Breast epithelium (tissue), 4 donors: Measurements from ENCODE around the gene LRRC4C. TPM values are rescaled to one million over a fixed set of nuclear protein-coding genes. Genes with fewer than 3 reads are reported as not detected.

Experiments used
- DNase-seq, 2 donors: peaks; one replicate each; pipeline ENCODE4 v3.0.0-alpha.2; 2019; ENCODE audit warnings: low spot score in 2 of 2
- H3K27ac ChIP-seq, 2 donors: fragments of 200-600 bp; sonication (generic) in 1 of 2; one replicate each; pipeline ENCODE4 v1.5.1; 2016 to 2019; ENCODE audit warnings: mild to moderate bottlenecking in 1 of 2
- H3K27me3 ChIP-seq, 2 donors: fragments of 200-600 bp; sonication (generic) in 1 of 2; one replicate each; pipeline versions ENCODE4 v1.5.1 to v1.6.0; 2017 to 2019; ENCODE audit warnings: control low read depth in 1 of 2, mild to moderate bottlenecking in 1 of 2
- H3K36me3 ChIP-seq: fragments of 200-600 bp; one replicate; pipeline ENCODE4 v1.5.1; 2019
- H3K4me1 ChIP-seq, 2 donors: fragments of 200-600 bp; sonication (generic); one replicate each; pipeline ENCODE4 v1.5.1; 2016 to 2019; ENCODE audit warnings: control low read depth in 1 of 2
- H3K4me3 ChIP-seq, 3 donors: fragments of 200-600 bp; sonication (generic); 1 replicate in 2 of 3; 2 replicates in 1 of 3; pipeline ENCODE4 v1.5.1; 2016 to 2019; ENCODE audit warnings: mild to moderate bottlenecking in 3 of 3, moderate library complexity in 2 of 3
- H3K9me3 ChIP-seq, 2 donors: fragments of 200-600 bp; sonication (generic) in 1 of 2; one replicate each; pipeline ENCODE4 v1.5.1; 2016 to 2019; ENCODE audit warnings: control low read depth in 1 of 2
- POLR2A ChIP-seq: fragments of 450-650 bp; IDR thresholded peaks from one replicate; pipeline ENCODE4 v1.6.1; 2016; ENCODE audit warnings: antibody characterized with exemption, mild to moderate bottlenecking, moderate library complexity
- POLR2AphosphoS5 ChIP-seq, 3 donors: sonication (generic); formaldehyde crosslinking; IDR thresholded peaks; one replicate each; pipeline ENCODE4 v1.6.1; 2017; ENCODE audit warnings: antibody characterized with exemption in 3 of 3
- intact Hi-C: fragments of 100-400 bp; cut with DNase I; formaldehyde crosslinking; loops from one replicate; pipeline ENCODE4 v1.15.1; 2023; ENCODE audit warnings: low total_unique reads
- total RNA-seq, 3 donors: library from RNA; depleted of rRNA; stranded (reverse); fragments of >200 nt; gene quantifications; one replicate each; pipeline ENCODE4 v1.1.0, GENCODE V29; 2016
- TF ChIP-seq, protein P1 (sequence below), 3 donors: fragments of 450-650 bp; IDR thresholded peaks; one replicate each; pipeline ENCODE4 v1.5.1; 2016 to 2017; ENCODE audit warnings: antibody characterized with exemption in 3 of 3, mild to moderate bottlenecking in 3 of 3, moderate library complexity in 3 of 3

Gene LRRC4C
- total RNA-seq, 3 donors from 2014 or later, result 2.9 to 15.4 (median 6.6) TPM

DNA sequence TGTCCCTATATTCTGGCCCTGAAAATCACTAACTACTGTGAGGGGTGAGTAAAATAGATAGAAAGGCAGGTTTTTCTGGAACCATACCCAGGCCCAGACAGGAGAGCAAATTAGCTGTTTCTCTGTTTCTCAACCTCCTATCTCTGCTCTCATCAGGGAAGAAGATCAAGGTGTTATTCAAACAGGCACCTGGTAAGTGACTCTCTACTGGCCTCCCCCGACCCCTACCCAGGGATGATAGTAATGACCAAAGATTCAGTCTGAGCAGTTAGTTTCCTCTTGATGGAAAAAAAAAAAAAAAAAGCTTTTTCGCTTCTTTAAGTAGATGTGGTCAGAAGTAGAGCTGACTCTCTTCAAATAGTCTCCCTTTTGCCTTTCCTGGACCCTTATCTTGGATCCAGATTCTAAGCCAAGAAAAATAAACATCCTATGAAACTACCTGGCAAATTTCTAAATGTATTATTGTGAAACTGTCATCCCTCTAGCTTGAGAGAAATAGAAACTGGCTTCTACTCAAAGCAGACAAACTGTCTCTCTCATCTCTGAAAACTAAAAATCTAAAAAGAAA lies 9.9 kb downstream of the LRRC4C start:
- H3K4me3 ChIP-seq, result no peak overlapping the region
- no peaks in the 10 kb centered on the region for H3K4me1 ChIP-seq
- no peaks in the 10 kb centered on the region for H3K27me3 ChIP-seq
- no peaks in the 10 kb centered on the region for H3K9me3 ChIP-seq
- TF ChIP-seq, protein P1, sequence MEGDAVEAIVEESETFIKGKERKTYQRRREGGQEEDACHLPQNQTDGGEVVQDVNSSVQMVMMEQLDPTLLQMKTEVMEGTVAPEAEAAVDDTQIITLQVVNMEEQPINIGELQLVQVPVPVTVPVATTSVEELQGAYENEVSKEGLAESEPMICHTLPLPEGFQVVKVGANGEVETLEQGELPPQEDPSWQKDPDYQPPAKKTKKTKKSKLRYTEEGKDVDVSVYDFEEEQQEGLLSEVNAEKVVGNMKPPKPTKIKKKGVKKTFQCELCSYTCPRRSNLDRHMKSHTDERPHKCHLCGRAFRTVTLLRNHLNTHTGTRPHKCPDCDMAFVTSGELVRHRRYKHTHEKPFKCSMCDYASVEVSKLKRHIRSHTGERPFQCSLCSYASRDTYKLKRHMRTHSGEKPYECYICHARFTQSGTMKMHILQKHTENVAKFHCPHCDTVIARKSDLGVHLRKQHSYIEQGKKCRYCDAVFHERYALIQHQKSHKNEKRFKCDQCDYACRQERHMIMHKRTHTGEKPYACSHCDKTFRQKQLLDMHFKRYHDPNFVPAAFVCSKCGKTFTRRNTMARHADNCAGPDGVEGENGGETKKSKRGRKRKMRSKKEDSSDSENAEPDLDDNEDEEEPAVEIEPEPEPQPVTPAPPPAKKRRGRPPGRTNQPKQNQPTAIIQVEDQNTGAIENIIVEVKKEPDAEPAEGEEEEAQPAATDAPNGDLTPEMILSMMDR (IDR thresholded peaks at IDR 0.05), result no peak
- no peak for TF ChIP-seq POLR2AphosphoS5 (IDR thresholded peaks at IDR 0.05)
- no peak for TF ChIP-seq POLR2A
- no peaks in the 10 kb centered on the region for H3K36me3 ChIP-seq
- no peak overlapping the region for H3K27ac ChIP-seq
- intact Hi-C loops, result no loop called here
- DNase-seq, result no peak

DNA sequence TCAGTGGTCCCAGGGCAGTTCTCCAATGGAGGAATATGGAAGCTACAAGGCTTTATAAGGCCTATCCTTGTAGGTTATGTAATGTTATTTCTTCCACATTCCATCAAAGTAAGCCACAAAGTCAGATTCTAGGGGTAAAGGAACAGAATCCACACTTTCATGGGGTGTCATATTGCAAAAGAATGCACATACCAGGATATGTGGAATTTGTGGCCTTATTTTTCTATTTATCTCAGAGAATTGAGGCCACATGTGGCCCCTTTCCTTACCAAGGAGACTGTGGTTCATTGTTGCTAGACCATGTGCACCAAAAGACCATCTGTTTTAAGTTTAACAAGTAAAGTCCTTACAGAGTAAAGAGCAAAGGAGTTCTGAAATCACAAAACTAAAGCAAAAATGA lies 12.9 kb downstream of the LRRC4C start:
- TF ChIP-seq POLR2A (no peak), POLR2AphosphoS5 (IDR thresholded peaks at IDR 0.05) (no peak)
- TF ChIP-seq, protein P1 (IDR thresholded peaks at IDR 0.05), result no peak
- Histone ChIP-seq H3K27me3 (no peaks in the 10 kb centered on the region), H3K4me1 (no peaks in the 10 kb centered on the region), H3K36me3 (no peaks in the 10 kb centered on the region), H3K27ac (no peak overlapping the region), H3K9me3 (no peaks in the 10 kb centered on the region), H3K4me3 (no peak overlapping the region)
- intact Hi-C loops, result no loop called here
- DNase-seq, result no peak

DNA sequence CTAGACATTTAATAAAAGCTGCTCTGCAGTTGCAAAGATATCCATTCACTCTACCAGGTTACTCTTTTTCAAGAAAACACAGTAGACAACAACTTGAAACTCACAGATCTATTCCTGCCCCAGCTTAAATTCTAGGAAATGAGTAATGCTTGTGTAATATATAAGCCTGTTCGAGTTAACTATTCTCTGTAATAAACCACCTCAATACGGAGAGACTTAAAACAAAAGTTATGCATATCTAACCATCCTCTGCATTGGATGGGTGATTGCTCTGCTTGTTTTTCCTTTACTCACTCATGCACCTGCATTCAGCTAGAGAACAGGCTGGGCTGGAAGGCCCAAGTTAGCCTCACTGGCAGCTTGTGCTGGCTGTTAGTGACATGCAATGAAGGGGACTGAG lies 13.3 kb downstream of the LRRC4C start:
- Histone ChIP-seq H3K4me1 (no peaks in the 10 kb centered on the region), H3K36me3 (no peaks in the 10 kb centered on the region), H3K9me3 (no peaks in the 10 kb centered on the region), H3K27me3 (no peaks in the 10 kb centered on the region), H3K27ac (no peak overlapping the region), H3K4me3 (no peak overlapping the region)
- intact Hi-C loops, result no loop called here
- no peak for DNase-seq
- TF ChIP-seq, protein P1 (IDR thresholded peaks at IDR 0.05), result no peak
- TF ChIP-seq POLR2AphosphoS5 (IDR thresholded peaks at IDR 0.05) (no peak), POLR2A (no peak)

DNA sequence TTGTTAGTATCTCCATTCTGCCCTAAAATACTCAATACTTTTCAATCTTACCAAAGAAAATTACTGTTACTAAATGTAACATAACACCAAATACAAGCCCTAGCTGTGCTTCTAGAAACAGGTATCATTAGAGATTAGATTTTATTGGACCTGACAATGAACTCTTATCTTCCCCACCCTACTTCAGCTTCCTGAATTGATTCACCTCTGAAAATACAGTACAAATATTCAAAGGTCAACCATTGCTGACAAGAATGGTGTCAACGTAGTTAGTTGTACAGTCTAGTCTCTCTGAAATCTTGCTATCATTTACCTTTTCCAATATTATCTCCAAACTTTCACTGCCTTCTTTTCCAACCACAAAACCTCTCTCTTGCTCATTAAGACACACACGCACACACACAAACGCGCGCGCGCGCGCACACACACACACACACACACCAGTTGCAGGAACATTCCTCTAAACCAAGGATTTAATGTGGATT lies 22.4 kb downstream of the LRRC4C start:
- Histone ChIP-seq H3K27ac (no peak overlapping the region), H3K36me3 (no peaks in the 10 kb centered on the region), H3K27me3 (no peaks in the 10 kb centered on the region), H3K9me3 (no peaks in the 10 kb centered on the region), H3K4me3 (no peak overlapping the region), H3K4me1 (no peaks in the 10 kb centered on the region)
- no peak for DNase-seq
- intact Hi-C loops, result no loop called here
- TF ChIP-seq POLR2A, result no peak
- TF ChIP-seq POLR2AphosphoS5 (IDR thresholded peaks at IDR 0.05), result no peak
- TF ChIP-seq, protein P1 (IDR thresholded peaks at IDR 0.05), result no peak

DNA sequence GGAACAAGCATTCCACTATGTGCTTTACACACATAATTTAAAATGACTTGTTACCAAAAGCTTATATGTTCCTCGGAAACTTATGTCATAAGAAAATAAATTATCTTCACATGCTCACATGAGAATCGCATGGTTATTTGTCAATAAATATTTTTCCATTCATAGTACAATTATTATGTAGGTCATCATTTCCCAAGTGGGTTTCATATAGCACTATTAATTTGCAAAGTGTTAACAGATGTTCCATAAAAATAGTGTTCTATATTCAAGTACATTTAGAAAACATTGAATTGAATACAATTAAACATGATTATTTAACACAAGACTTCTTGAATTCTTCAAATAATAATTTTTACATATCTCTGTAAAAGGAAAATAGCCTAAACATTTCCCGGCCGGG lies 23.9 kb downstream of the LRRC4C start:
- H3K4me1 ChIP-seq, result no peaks in the 10 kb centered on the region
- H3K4me3 ChIP-seq, result no peak overlapping the region
- DNase-seq, result no peak
- H3K27me3 ChIP-seq, result no peaks in the 10 kb centered on the region
- H3K9me3 ChIP-seq, result no peaks in the 10 kb centered on the region
- TF ChIP-seq POLR2A (no peak), POLR2AphosphoS5 (IDR thresholded peaks at IDR 0.05) (no peak)
- TF ChIP-seq, protein P1 (IDR thresholded peaks at IDR 0.05), result no peak
- intact Hi-C loops, result no loop called here
- H3K27ac ChIP-seq, result no peak overlapping the region
- H3K36me3 ChIP-seq, result no peaks in the 10 kb centered on the region
